ENCODE data around the gene ADARB1. TPM values are rescaled to one million over a fixed set of nuclear protein-coding genes. Genes with fewer than 3 reads are reported as not detected.
"Not testable (repeated sequence)": the region's sequence is repeated elsewhere in the genome, so short reads cannot be mapped to it uniquely, and the experiment has no call there.

The ADARB1 gene
- total RNA-seq, 1 experiment from 2014 or later, result 14.1 TPM

DNA sequence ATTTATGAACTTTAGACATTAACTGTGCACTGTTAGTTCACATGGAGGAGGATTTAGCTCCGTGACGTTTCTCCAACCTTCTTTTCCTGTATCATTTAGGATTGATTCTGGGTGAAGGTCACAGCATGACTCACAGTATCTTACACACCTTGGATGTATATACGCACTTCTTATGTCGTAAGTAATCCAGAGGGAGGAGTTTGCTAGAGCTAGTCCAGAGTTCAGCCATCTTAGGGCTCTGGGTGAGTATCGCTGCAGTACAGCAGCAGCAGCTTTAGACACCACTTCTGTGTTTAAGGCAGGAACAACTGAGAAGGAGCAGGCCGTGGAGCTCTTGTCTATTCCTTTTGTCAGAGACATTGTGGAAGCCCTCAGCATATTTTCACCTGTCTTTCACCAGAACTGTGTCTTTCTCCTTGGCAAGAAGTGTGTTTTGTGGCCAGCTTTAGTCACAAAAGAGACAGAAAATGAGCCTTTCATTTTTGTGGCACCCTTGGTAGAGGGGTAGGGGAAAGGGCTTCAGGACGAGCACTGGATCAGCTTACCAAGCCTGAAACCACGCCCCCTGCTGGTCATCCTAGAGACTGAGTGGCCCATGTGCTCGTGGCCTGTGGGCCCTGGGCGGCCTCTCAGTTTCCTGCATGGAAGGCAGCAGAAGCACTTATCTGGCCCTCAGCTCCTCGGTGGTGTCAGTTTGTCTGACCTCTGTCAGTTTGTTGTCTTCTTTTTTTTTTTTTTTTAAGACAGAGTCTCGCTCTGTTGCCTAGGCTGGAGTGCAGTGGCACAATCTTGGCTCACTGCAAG lies 64.0 kb downstream of the ADARB1 start:
- Histone ChIP-seq H4K20me1 (ENCODE audit: low read length) (no peaks in the 10 kb centered on the region), H3K27ac (ENCODE audit: low read length) (0 out of 2 replicates have a peak overlapping the region, but pooled peaks have one; percentile 18), H3K4me2 (ENCODE audit: low read length) (0 out of 2 replicates have a peak overlapping the region, but pooled peaks have one; percentile 16), H3K9me3 (ENCODE audit: low read length) (no peaks in the 10 kb centered on the region), H3K79me2 (ENCODE audit: low read length) (no peaks in the 10 kb centered on the region), H3K9ac (ENCODE audit: low read length) (no peak overlapping the region), H2AFZ (ENCODE audit: low read length) (no peak overlapping the region), H3K27me3 (ENCODE audit: low read length) (no peaks in the 10 kb centered on the region), H3F3A (ENCODE audit: low read length, unreplicated experiment) (no peaks in the 10 kb centered on the region), H3K36me3 (ENCODE audit: low read depth, low read length) (no peaks in the 10 kb centered on the region), H3K4me3 (ENCODE audit: low read length) (no peak overlapping the region), H3K9me2 (replicated peaks; ENCODE audit: low read length) (no peaks in the 10 kb centered on the region), H3K4me1 (ENCODE audit: insufficient read depth, low read length) (peaks cover 16% of the 10 kb centered on the region)
- ChIA-PET CTCF (interaction anchor here (0.6 to 2.8 kb wide), 8 partner anchors 9 to 189 kb away, joined by 3 to 21 read pairs (median 4); no protein-coding TSS in a partner anchor), POLR2A (ENCODE audit: unreplicated experiment) (interaction anchor here (1.0 kb wide), 1 partner anchor 59 kb away, joined by 5 read pairs; no protein-coding TSS in a partner anchor)
- TF ChIP-seq EZH2phosphoT487 (IDR thresholded peaks at IDR 0.05; ENCODE audit: borderline replicate concordance, low read length) (no peak), EZH2 (IDR thresholded peaks at IDR 0.05; ENCODE audit: low read length, unreplicated experiment) (no peak)
- TF ChIP-seq, protein P1, sequence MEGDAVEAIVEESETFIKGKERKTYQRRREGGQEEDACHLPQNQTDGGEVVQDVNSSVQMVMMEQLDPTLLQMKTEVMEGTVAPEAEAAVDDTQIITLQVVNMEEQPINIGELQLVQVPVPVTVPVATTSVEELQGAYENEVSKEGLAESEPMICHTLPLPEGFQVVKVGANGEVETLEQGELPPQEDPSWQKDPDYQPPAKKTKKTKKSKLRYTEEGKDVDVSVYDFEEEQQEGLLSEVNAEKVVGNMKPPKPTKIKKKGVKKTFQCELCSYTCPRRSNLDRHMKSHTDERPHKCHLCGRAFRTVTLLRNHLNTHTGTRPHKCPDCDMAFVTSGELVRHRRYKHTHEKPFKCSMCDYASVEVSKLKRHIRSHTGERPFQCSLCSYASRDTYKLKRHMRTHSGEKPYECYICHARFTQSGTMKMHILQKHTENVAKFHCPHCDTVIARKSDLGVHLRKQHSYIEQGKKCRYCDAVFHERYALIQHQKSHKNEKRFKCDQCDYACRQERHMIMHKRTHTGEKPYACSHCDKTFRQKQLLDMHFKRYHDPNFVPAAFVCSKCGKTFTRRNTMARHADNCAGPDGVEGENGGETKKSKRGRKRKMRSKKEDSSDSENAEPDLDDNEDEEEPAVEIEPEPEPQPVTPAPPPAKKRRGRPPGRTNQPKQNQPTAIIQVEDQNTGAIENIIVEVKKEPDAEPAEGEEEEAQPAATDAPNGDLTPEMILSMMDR (conservative IDR thresholded peaks at IDR 0.05; ENCODE audit: low read depth, low read length), result peak; percentile 79
- BruUV-seq (replicated peaks), result no TSS peak
- intact Hi-C loops (cut with micrococcal nuclease), result no loop called here
- ATAC-seq (peak; percentile 23; the same call in 1 of the 2 replicates), DNase-seq (peak; percentile 70)

DNA sequence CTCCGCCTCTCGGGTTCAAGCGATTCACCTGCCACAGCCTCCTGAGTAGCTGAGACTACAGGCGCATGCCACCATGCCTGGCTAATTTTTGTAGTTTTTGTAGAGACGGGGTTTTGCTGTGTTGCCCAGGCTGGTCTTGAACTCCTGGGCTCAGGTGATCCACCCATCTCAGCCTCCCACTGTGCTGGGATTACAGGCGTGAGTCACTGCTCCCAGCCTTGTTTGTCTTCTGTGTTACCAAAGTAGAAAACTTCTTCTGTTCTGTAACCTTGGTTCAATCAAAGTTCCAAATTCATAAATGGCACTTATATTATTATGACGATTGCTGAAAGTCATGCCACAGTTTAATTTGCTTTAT lies 64.6 kb downstream of the ADARB1 start:
- H2AFZ ChIP-seq (ENCODE audit: low read length); H3K4me2 ChIP-seq (ENCODE audit: low read length); H3K4me3 ChIP-seq (ENCODE audit: low read length); H3K27me3 ChIP-seq (ENCODE audit: low read length); H3F3A ChIP-seq (ENCODE audit: low read length, unreplicated experiment); H4K20me1 ChIP-seq (ENCODE audit: low read length); ATAC-seq; H3K27ac ChIP-seq (ENCODE audit: low read length); H3K9ac ChIP-seq (ENCODE audit: low read length); POLR2A ChIA-PET (ENCODE audit: unreplicated experiment); BruUV-seq (replicated peaks); intact Hi-C loops (cut with micrococcal nuclease); H3K79me2 ChIP-seq (ENCODE audit: low read length); H3K36me3 ChIP-seq (ENCODE audit: low read depth, low read length); H3K9me2 ChIP-seq (replicated peaks; ENCODE audit: low read length); H3K9me3 ChIP-seq (ENCODE audit: low read length): not testable (repeated sequence)
- DNase-seq, result peak; percentile 19
- CTCF ChIA-PET, result interaction anchor here (0.7 to 2.8 kb wide), 4 partner anchors 10 to 190 kb away, joined by 3 to 21 read pairs (median 10); no protein-coding TSS in a partner anchor
- H3K4me1 ChIP-seq (ENCODE audit: insufficient read depth, low read length), result peaks cover 16% of the 10 kb centered on the region

DNA sequence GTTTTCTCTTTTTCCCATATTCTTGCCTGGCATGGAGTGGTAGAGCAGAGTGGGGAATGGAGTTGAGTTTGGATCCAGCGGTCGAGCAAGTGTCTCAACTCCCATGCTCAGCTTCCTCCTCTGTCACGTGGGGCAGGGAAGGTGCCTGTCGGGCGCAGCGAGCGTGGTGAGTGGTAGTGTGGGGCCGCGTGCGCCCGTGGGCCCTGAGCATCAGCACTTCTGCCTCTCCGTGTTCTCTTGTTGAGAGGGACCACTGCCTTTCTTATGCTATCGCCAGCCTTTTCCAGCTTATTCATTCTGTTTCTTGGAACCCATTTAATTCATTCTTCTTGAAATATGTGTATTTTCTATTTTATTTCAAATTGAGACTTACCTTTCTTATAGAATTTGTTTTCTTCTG lies 65.1 kb downstream of the ADARB1 start:
- no peak overlapping the region for H3K4me2 ChIP-seq (ENCODE audit: low read length)
- no peak overlapping the region for H3K4me3 ChIP-seq (ENCODE audit: low read length)
- no peaks in the 10 kb centered on the region for H3K36me3 ChIP-seq (ENCODE audit: low read depth, low read length)
- intact Hi-C loops (cut with micrococcal nuclease), result no loop called here
- no peak overlapping the region for H3K9ac ChIP-seq (ENCODE audit: low read length)
- ATAC-seq (no peak), DNase-seq (no peak)
- H3K27ac ChIP-seq (ENCODE audit: low read length), result no peak overlapping the region
- TF ChIP-seq EZH2 (IDR thresholded peaks at IDR 0.05; ENCODE audit: low read length, unreplicated experiment) (no peak), EZH2phosphoT487 (IDR thresholded peaks at IDR 0.05; ENCODE audit: borderline replicate concordance, low read length) (no peak)
- TF ChIP-seq, protein P1 (conservative IDR thresholded peaks at IDR 0.05; ENCODE audit: low read depth, low read length), result no peak
- H3K9me3 ChIP-seq (ENCODE audit: low read length), result no peaks in the 10 kb centered on the region
- H4K20me1 ChIP-seq (ENCODE audit: low read length), result no peaks in the 10 kb centered on the region
- ChIA-PET CTCF (interaction anchor here (0.7 to 1.9 kb wide), 5 partner anchors 10 to 150 kb away, joined by 3 to 24 read pairs (median 8); no protein-coding TSS in a partner anchor), POLR2A (ENCODE audit: unreplicated experiment) (interaction anchor here (0.6 kb wide), 1 partner anchor 133 kb away, joined by 3 read pairs; no protein-coding TSS in a partner anchor)
- no peaks in the 10 kb centered on the region for H3K9me2 ChIP-seq (replicated peaks; ENCODE audit: low read length)
- BruUV-seq (replicated peaks), result no TSS peak
- H3K79me2 ChIP-seq (ENCODE audit: low read length), result no peaks in the 10 kb centered on the region
- H3K27me3 ChIP-seq (ENCODE audit: low read length), result no peaks in the 10 kb centered on the region
- peaks cover 16% of the 10 kb centered on the region for H3K4me1 ChIP-seq (ENCODE audit: insufficient read depth, low read length)
- no peaks in the 10 kb centered on the region for H3F3A ChIP-seq (ENCODE audit: low read length, unreplicated experiment)
- no peak overlapping the region for H2AFZ ChIP-seq (ENCODE audit: low read length)

All from PC-3 (cell line).